Tibial artery (tissue), 4 donors: ENCODE data around the gene SYK.

Experiments used
- DNase-seq, 2 donors: peaks; one replicate each; pipeline ENCODE4 v3.0.0-alpha.2; 2019
- H3K27ac ChIP-seq, 2 donors: fragments of 200-600 bp; sonication (generic) in 1 of 2; 1 replicate in 1 of 2; 2 replicates in 1 of 2; pipeline ENCODE4 v1.5.1; 2018 to 2019; ENCODE audit warnings: mild to moderate bottlenecking in 1 of 2
- H3K27me3 ChIP-seq, 2 donors: fragments of 200-600 bp; sonication (generic) in 1 of 2; one replicate each; pipeline versions ENCODE4 v1.5.1 to v1.6.0; 2016 to 2019
- H3K36me3 ChIP-seq, 3 donors: fragments of 200-600 bp; sonication (generic) in 2 of 3; one replicate each; pipeline ENCODE4 v1.5.1; 2016 to 2019; ENCODE audit warnings: mild to moderate bottlenecking in 2 of 3
- H3K4me1 ChIP-seq, 4 donors: fragments of 200-600 bp; sonication (generic) in 2 of 4; 1 replicate in 3 of 4; 2 replicates in 1 of 4; pipeline ENCODE4 v1.5.1; 2016 to 2019
- H3K4me3 ChIP-seq, 2 donors: fragments of 200-600 bp; sonication (generic) in 1 of 2; 1 replicate in 1 of 2; 2 replicates in 1 of 2; pipeline ENCODE4 v1.5.1; 2018 to 2019; ENCODE audit warnings: mild to moderate bottlenecking in 2 of 2
- H3K9me3 ChIP-seq, 3 donors: fragments of 200-600 bp; sonication (generic) in 1 of 3; one replicate each; pipeline ENCODE4 v1.5.1; 2016 to 2019
- intact Hi-C: fragments of 100-400 bp; cut with DNase I; formaldehyde crosslinking; loops from one replicate; pipeline ENCODE4 v1.15.0; 2023; ENCODE audit warnings: low total_unique reads
- TF ChIP-seq, protein P1 (sequence below), 2 experiments: fragments of 200-600 bp in 1 of 2; fragments of 450-650 bp in 1 of 2; IDR thresholded peaks; one replicate each; pipeline ENCODE4 v1.5.1; 2017 to 2019; ENCODE audit warnings: antibody characterized with exemption in 2 of 2, mild to moderate bottlenecking in 1 of 2, moderate library complexity in 1 of 2

SYK gene

DNA sequence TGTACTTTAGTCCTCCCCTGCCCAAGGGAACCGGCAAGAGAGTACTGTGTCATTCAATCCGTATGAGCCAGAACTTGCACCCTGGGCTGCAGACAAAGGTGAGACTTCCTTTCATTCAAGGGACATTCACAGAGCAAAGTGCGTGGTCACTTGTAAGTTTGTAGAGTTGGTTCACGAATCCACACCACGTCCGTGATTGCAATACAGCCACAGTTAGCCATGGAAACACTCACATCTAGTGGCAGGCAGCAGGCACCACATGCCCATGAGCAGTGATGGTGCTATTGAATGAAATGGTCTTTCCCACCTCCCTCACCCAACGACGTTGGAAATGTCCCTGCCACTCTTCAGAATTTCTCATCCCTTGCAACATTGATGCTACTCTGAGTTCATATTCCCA, 72.6 kb downstream of the SYK start:
- TF ChIP-seq, protein P1, sequence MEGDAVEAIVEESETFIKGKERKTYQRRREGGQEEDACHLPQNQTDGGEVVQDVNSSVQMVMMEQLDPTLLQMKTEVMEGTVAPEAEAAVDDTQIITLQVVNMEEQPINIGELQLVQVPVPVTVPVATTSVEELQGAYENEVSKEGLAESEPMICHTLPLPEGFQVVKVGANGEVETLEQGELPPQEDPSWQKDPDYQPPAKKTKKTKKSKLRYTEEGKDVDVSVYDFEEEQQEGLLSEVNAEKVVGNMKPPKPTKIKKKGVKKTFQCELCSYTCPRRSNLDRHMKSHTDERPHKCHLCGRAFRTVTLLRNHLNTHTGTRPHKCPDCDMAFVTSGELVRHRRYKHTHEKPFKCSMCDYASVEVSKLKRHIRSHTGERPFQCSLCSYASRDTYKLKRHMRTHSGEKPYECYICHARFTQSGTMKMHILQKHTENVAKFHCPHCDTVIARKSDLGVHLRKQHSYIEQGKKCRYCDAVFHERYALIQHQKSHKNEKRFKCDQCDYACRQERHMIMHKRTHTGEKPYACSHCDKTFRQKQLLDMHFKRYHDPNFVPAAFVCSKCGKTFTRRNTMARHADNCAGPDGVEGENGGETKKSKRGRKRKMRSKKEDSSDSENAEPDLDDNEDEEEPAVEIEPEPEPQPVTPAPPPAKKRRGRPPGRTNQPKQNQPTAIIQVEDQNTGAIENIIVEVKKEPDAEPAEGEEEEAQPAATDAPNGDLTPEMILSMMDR (IDR thresholded peaks at IDR 0.05) = no peak
- no peak overlapping the region for H3K27ac ChIP-seq
- no peaks in the 10 kb centered on the region for H3K36me3 ChIP-seq
- no peaks in the 10 kb centered on the region for H3K4me1 ChIP-seq
- peaks cover 0 to 7% of the 10 kb centered on the region in 2 donors for H3K27me3 ChIP-seq
- no peak for DNase-seq
- no peaks in the 10 kb centered on the region for H3K9me3 ChIP-seq
- H3K4me3 ChIP-seq = no peak overlapping the region
- intact Hi-C loops = no loop called here

DNA sequence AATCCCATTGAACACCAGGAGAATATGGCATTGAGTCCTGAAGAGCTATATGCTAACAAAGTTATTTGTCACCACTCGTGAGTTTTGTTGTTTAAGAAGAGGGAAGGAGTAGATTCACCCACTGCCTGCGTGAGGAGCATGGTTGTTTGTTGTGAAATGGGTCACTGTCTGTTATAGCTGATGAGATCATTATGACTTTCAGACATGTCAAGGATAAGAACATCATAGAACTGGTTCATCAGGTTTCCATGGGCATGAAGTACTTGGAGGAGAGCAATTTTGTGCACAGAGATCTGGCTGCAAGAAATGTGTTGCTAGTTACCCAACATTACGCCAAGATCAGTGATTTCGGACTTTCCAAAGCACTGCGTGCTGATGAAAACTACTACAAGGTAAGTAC, 76.9 kb downstream of the SYK start:
- H3K4me3 ChIP-seq = no peak overlapping the region
- no peaks in the 10 kb centered on the region for H3K4me1 ChIP-seq
- H3K27me3 ChIP-seq = peaks cover 0 to 9% of the 10 kb centered on the region in 2 donors
- no peak overlapping the region for H3K27ac ChIP-seq
- DNase-seq = no peak
- TF ChIP-seq, protein P1 (IDR thresholded peaks at IDR 0.05) = no peak
- H3K9me3 ChIP-seq = no peaks in the 10 kb centered on the region
- no peaks in the 10 kb centered on the region for H3K36me3 ChIP-seq
- intact Hi-C loops = no loop called here

DNA sequence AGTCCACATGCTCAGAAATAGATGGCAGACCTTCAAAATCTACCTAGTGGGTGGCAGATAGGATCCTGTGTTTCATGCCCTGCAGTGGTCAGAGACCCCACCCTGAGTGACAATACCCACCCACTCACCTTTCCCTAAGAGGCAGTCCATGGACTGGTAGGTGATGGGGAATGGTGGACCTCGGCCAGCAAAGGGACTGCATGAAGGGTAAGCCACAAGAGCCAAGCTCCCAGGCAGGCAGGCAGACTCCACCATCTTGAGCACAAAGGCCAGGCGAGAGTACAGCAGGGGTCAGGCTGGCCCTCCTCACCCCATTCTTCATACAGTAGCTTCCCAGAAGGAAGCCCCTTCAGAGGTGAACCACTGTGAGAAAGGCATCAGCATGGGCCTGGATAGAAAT, 78.4 kb downstream of the SYK start:
- no peaks in the 10 kb centered on the region for H3K4me1 ChIP-seq
- intact Hi-C loops = no loop called here
- H3K36me3 ChIP-seq = no peaks in the 10 kb centered on the region
- TF ChIP-seq, protein P1 (IDR thresholded peaks at IDR 0.05) = no peak
- H3K27ac ChIP-seq = no peak overlapping the region
- DNase-seq = no peak
- H3K4me3 ChIP-seq = no peak overlapping the region
- peaks cover 0 to 9% of the 10 kb centered on the region in 2 donors for H3K27me3 ChIP-seq
- H3K9me3 ChIP-seq = no peaks in the 10 kb centered on the region

DNA sequence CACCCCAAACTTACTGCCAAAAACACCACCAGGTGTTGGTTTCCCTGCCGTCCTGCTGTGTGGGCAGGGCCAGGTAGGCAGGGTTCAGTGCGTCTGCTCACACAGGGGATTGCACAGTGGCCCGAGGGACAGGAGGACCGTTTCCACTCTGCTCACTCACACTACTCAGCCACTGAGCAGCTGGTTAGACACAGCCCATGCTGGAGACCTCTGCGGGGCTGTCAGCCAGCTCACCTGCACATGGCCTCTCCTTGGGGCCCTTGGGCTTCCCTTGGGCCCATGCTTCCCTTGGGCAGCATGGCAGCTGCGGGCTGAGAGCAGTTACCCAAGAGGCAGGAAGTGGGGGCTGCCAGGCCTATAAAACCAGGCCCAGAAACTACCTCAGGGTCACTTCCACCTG, 79.0 kb downstream of the SYK start:
- intact Hi-C loops = no loop called here
- no peak for DNase-seq
- TF ChIP-seq, protein P1 (IDR thresholded peaks at IDR 0.05) = no peak

DNA sequence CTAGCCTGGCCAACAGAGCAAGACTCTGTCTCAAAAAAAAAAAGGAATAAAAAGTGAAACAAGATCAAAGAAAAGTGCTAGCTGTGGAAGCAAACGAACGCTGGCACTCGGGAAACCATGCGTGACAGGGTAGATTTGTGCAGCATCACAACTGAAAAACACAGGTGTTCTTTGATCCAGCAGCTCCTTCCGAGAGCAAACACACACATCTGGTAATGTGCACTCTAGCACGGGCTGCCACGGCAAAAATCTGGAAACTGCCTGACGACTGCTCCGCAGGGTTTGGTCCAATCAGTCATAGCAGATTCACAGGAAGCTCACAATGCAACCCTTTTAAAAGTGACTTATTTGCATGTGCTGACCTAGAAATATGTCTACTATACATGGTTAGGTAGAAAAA, 80.0 kb downstream of the SYK start:
- intact Hi-C loops = no loop called here
- H3K4me3 ChIP-seq = no peak overlapping the region
- TF ChIP-seq, protein P1 (IDR thresholded peaks at IDR 0.05) = no peak
- peaks cover 0 to 8% (median 0%) of the 10 kb centered on the region in 3 donors for H3K9me3 ChIP-seq
- DNase-seq = no peak
- peaks cover 0 to 9% of the 10 kb centered on the region in 2 donors for H3K27me3 ChIP-seq
- no peak overlapping the region for H3K27ac ChIP-seq
- no peaks in the 10 kb centered on the region for H3K4me1 ChIP-seq
- no peaks in the 10 kb centered on the region for H3K36me3 ChIP-seq

More for the DNA sequence above, 79.0 kb downstream of the SYK start:
- Histone ChIP-seq H3K4me1 (no peaks in the 10 kb centered on the region), H3K9me3 (peaks cover 0 to 2% (median 0%) of the 10 kb centered on the region in 3 donors), H3K27ac (no peak overlapping the region), H3K27me3 (peaks cover 0 to 9% of the 10 kb centered on the region in 2 donors), H3K36me3 (no peaks in the 10 kb centered on the region), H3K4me3 (no peak overlapping the region)
